GM19328 (cell line): ENCODE data around the gene PFDN5.
A peak's percentile ranks its signal among the peaks of the same experiment; 100 is the strongest.
"Not testable (repeated sequence)": the region's sequence is repeated elsewhere in the genome, so short reads cannot be mapped to it uniquely, and the experiment has no call there.

Source experiments
- ATAC-seq: cut with Tn5 transposase; IDR thresholded peaks from one replicate; pipeline ENCODE4 v1.9.1; 2021; ENCODE audit warnings: mild to moderate bottlenecking, moderate library complexity; ENCODE audit not compliant: unreplicated experiment

Gene PFDN5

GRCh38 chr12:53286448-53286847 is 8.9 kb upstream of the PFDN5 start:
- no peak for ATAC-seq

- no peak for ATAC-seq
These were observed 7.6 kb upstream of the PFDN5 start for GRCh38 chr12:53287741-53288216.

DNA sequence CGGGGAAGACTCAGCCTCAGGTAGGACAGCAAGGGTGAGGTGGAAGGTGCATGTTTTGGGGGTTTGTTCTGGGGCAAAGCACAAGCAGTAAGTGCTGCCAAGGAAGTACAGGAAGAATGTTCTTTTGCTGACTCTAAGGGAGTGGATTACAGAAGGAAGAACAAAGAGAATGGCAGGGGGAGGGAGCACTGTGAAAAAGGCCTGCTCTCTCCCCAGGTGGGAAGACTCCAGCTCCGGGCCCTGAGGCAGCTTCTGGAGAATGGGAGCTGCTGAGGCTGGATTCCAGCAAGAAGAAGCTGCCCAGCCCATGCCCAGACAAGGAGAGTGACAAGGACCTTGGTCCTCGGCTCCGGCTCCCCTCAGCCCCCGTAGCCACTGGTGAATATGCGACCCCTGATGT is 7.0 kb upstream of the PFDN5 start:
- no peak for ATAC-seq

- no peak for ATAC-seq
These were observed 5.5 kb upstream of the PFDN5 start for GRCh38 chr12:53289891-53290290.

- ATAC-seq = no peak
These were observed 4.7 kb upstream of the PFDN5 start for GRCh38 chr12:53290661-53291060.

DNA sequence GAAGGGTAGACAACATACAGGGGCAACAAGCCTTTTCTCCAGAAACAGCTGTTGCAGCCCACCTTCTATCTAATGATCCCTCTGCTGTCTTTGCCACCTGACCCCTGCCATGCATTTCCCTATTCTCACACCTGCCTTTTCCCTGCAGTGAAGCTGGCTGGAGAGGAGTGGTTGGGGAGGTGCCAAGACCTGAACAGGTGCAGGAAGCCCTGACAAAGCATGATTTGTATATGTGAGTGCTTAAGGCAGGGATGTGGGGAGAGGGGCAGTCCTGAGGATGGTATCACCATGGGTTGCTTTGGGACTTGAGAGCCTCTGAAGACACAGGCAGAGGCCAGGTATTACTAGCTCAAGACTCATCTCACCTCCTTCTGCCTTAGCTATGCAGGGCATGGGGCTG is 2.9 kb upstream of the PFDN5 start:
- no peak for ATAC-seq

- no peak for ATAC-seq
These were observed 513 bp downstream of the PFDN5 start for GRCh38 chr12:53295891-53296219.

- not testable (repeated sequence) for ATAC-seq
These were observed 1.8 kb downstream of the PFDN5 start for GRCh38 chr12:53297106-53297505.

- ATAC-seq = no peak
These were observed 2.8 kb downstream of the PFDN5 start for GRCh38 chr12:53298164-53298563.

GRCh38 chr12:53299101-53299453 is 3.7 kb downstream of the PFDN5 start:
- ATAC-seq = no peak

DNA sequence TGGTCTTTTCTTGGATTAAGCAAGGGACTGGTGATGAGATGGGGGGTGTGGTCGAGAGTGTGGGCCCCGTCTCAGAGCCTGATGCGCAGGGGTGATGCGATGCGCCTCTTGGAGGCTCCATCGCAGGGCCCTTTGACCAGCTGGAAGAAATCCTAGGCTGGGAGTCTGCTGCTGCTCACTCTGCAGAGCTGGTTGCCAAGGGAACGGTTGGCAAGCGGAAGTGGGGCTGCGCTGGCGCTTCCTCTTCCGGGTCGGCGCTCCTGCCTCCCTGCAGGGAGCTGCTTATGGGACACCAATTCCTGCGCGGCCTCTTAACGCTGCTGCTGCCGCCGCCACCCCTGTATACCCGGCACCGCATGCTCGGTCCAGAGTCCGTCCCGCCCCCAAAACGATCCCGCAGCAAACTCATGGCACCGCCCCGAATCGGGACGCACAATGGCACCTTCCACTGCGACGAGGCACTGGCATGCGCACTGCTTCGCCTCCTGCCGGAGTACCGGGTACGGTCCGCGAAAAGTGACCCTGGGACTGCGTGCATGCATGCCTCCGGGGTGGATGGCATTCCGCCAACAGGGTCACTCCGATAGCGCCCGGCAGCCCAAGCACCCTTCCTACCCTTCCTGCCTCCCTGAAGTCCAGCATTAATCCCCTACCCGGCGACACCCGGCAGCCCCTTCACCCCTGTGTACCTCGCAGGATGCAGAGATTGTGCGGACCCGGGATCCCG is 4.3 kb downstream of the PFDN5 start, which contains the start of gene MYG1:
Gene MYG1, plus strand, starts transcription at position 242 of the 727 bp plus-strand sequence. Its CDS starts 43 bp downstream, at position 285.
- peak; percentile 68 for ATAC-seq

DNA sequence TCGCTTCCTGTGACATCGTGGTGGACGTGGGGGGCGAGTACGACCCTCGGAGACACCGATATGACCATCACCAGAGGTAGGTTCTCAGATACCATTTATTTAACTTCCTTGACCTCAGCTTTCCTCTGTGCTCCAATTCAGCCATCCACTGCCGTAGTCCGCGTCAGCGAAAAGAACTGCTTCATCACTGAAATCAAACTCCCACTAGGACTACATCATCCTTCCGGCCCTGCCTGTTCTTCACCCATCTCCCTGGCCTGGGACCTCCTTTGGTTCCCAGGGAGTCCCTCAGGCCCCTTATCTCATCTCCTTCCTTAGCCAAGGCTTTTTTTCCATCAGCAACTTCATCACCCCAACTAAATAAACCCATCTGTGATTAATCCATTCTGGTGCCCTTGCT is 4.8 kb downstream of the PFDN5 start:
- no peak for ATAC-seq

DNA sequence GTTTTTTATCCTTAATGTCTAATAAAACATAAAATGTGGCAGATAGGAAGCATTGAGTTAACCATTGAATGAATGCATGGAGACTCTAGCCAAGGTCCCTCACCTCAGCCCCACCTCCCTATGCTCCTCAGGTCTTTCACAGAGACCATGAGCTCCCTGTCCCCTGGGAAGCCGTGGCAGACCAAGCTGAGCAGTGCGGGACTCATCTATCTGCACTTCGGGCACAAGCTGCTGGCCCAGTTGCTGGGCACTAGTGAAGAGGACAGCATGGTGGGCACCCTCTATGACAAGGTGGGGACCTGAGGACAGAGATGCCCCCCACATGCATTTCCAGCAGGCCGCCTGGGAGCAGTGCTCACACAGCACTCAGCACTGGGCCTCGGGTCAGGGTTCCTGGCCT is 7.6 kb downstream of the PFDN5 start:
- ATAC-seq = no peak

GRCh38 chr12:53306826-53307225 is 11.5 kb downstream of the PFDN5 start:
- ATAC-seq = no peak

DNA sequence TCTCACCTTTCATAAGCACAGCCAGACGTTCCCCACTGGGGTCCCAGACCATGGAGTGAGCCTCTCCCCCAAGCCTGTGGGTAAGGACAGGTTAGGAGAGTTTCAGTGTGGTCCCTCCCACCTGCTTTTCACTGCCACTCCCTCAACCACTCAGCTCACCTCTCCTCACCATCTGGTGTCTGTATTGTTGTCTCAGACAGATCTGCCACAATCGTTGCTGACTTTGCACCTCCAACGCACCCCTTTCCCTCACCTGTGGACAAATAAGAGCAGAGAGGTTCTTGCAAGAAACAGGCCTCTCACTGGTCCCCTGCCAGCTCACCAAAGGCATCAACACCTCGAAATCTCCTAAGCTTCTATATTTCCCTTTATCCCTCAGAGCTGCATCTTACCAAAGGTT is 12.9 kb downstream of the PFDN5 start:
- no peak for ATAC-seq

DNA sequence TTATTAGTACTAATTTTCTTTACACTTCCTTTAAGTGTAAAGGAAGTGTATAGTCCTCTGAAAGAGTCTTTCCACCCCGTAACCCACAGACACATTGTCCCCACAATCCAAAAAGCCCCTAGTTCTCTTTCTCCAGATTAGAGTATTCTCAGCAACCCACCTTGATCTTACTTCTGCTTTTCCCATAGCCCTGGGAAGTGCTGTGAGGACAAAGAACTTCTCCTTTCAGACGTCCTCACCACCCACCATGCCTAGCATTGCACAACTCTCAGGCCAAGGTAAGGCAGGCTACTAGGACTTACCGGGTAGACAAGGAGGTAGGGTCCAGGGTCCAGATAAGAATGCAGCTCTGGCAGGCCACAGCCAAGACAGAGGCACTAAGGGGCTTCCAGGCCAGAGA is 18.7 kb downstream of the PFDN5 start:
- no peak for ATAC-seq

DNA sequence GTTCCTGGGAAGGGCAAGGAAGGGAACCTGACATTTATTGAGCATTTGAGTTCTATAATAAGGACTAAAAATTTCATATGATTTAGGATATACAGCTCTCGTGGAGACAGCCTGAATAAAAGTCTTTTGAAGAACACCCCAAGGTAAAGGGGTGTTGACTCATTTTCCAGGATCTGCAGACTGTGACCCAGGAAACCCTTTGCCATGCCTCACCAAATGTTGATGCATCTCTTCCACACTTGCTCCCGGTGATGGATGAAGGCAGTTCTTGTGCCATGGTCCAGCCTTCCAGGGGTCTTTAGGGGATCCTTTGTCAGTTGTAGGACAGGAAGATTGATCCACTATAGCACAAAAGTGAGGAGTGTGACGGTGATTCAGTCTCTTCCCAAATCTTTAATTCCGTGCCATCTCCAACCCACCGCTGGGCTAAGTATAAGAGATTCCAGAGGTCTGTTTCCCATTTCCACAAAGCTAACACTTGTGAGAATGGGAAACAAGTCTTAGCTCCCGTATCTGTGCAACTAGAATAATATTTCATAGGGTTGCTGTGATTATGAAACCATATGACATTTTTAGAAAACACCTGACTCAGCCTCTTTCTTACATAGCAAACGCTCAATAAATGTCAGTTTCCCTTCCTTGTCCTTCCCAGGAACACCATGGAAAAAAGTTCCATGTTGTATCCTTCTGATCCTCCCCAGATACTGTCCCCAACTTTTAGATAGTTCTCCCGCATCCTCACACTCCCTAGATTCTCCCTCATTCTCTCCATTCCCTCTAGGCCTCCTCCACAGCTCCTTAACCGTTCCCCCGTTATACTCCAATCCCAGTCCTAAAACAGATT is 25.2 kb downstream of the PFDN5 start:
- no peak for ATAC-seq

DNA sequence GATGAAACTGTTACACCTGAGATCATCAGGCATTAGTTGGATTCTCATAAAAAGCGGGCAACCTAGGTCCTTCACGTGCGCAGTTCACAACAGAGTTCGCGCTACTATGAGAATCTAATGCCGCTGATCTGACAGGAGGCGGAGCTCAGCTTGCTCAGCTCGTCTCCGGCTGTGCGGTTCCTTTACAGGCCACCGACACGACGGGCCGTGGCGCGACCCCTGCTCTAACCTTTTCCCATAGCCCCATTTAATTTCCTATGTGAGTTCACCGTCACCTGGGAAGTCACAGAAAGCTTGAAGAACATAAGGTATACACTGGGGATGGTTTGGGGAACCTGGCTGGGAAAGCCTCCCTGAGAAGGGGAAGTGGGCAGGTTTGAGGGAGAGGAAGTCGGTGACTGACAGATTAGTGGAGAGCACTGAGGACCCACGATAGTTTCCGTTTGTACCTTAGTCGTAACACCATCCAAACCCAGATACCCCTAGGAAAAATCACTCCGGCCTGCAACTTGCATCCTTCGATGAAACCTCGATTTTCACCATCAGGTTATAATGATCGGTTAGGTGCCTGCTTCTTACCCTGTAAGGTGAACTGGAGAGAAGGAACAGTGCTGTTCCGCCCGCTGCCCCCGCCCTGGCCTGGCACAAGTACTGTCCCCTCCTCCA is 28.9 kb downstream of the PFDN5 start:
- ATAC-seq = peak; percentile 25

GRCh38 chr12:53324779-53325510 is 29.6 kb downstream of the PFDN5 start:
- ATAC-seq = peak; percentile 41

- no peak for ATAC-seq
These were observed 30.2 kb downstream of the PFDN5 start for GRCh38 chr12:53325511-53326061.
